ENCODE measurements around the gene ATXN10.
"Not testable (repeated sequence)": the region's sequence is repeated elsewhere in the genome, so short reads cannot be mapped to it uniquely, and the experiment has no call there.

The ATXN10 gene

DNA sequence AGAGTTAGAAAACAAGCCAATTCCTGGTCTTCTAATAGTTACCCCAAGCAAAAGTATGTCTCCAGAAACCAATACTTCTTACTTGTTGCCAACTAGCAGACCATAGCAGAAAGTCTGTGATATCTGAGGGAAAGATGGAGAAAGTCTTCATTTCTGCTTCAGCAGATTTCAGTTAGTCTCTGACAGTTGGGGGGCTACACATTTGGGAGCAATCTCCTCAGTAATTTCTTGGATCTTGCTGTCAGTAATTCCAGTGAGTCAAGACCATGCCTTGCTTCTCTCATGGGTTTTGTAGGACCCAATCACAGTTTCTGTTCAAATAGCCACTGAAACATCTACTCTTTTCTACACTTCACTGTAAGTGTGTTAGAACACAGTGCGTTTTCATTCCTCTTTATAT lies 118.8 kb downstream of the ATXN10 start:
- Mint-ChIP-seq H3K4me3 (no peak overlapping the region), H3K27me3 (no peaks in the 10 kb centered on the region), H3K27ac (no peak overlapping the region), H3K4me1 (ENCODE audit: low read depth) (no peaks in the 10 kb centered on the region), H3K36me3 (ENCODE audit: low read depth) (peaks cover 34% of the 10 kb centered on the region), H3K9me3 (peaks cover 25% of the 10 kb centered on the region)
- intact Hi-C loops (cut with micrococcal nuclease): no loop called here

DNA sequence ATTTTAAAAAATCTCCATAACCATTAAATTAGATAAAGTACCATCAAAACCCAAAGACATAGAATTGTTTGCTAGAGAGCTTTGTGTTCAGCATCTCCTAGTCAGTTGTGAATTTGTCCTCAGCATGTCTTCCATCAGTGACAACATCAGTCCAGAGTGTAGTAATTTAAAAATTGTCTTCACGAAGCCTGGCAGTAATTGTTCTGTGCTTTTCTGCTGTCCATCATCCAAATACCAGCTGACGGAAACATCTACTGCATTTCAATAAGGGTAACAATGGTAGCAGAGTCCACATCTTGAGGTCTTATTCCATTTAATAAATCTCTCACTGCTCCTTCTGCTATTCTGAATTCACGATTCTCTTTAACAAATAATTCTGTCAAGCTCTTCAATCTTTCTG lies 121.5 kb downstream of the ATXN10 start:
- intact Hi-C loops (cut with micrococcal nuclease): no loop called here
- H3K4me1 Mint-ChIP-seq (ENCODE audit: low read depth): no peaks in the 10 kb centered on the region
- H3K36me3 Mint-ChIP-seq (ENCODE audit: low read depth): peaks cover 57% of the 10 kb centered on the region
- H3K4me3 Mint-ChIP-seq: no peak overlapping the region
- peaks cover 52% of the 10 kb centered on the region for H3K9me3 Mint-ChIP-seq
- H3K27me3 Mint-ChIP-seq: no peaks in the 10 kb centered on the region
- no peak overlapping the region for H3K27ac Mint-ChIP-seq

DNA sequence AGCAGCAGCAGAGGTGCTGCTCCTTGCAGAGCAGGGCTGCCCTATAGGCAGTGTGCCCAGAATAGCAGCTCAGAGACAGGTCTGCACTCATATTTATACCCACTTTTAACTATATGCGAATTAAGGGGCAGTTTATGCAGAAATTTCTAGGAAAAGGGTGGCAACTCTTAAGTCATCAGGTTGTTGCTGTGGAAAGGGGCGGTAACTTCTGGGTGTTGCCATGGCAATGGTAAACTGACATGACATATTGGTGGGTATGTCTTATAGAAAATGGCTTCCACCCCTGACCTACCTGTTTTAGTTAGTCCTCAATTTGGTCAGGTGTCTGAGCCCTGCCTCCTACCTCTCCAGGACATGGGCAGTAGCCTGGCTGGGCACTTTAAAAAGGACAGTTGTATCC lies 122.3 kb downstream of the ATXN10 start:
- Mint-ChIP-seq H3K36me3 (ENCODE audit: low read depth) (peaks cover 58% of the 10 kb centered on the region), H3K27me3 (no peaks in the 10 kb centered on the region), H3K27ac (no peak overlapping the region), H3K9me3 (peaks cover 60% of the 10 kb centered on the region), H3K4me1 (ENCODE audit: low read depth) (no peaks in the 10 kb centered on the region), H3K4me3 (no peak overlapping the region)
- intact Hi-C loops (cut with micrococcal nuclease): no loop called here

DNA sequence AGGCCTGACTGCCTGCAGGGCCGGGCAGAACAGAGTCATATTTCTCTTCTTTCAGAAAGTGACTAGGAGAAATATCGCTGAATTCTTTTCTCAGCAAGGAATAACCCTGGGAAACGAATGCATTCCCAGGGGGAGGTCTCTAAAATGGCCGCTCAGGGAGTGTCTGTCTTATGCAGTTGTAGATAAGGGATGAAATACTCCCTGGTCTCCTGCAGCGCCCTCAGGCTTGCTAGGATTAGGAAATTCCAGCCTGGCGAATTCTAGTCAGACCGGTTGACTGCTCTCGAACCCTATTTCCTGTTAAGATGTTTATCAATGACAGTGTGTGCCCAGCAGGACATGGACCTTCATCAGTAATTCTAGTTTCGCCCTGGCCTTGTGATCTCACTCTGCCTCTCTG lies 124.4 kb downstream of the ATXN10 start:
- Mint-ChIP-seq H3K9me3 (peaks cover 60% of the 10 kb centered on the region), H3K36me3 (ENCODE audit: low read depth) (peaks cover 63% of the 10 kb centered on the region)
- intact Hi-C loops (cut with micrococcal nuclease); H3K27me3 Mint-ChIP-seq; H3K4me1 Mint-ChIP-seq (ENCODE audit: low read depth); H3K4me3 Mint-ChIP-seq; H3K27ac Mint-ChIP-seq: not testable (repeated sequence)

DNA sequence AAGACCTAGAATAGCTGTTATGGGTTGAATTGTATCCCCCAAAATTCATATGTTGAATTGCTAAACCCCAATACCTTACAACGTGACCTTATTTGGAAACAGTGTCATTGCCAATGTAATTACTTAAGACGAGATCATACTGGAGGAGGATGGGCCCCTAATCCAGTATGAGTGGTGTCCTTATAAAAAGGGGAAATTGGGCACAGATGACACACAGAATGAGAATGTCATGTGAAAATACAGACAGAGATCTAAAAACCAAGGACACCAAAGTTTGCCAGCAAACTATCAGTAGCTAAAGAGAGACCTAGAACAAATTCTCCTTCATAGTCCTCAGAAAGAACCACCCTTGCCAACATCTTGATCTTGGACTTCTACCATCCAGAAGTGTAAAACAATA lies 127.7 kb downstream of the ATXN10 start:
- Mint-ChIP-seq H3K4me1 (ENCODE audit: low read depth) (no peaks in the 10 kb centered on the region), H3K27me3 (no peaks in the 10 kb centered on the region), H3K27ac (no peak overlapping the region), H3K9me3 (peaks cover 47% of the 10 kb centered on the region), H3K4me3 (no peak overlapping the region), H3K36me3 (ENCODE audit: low read depth) (peaks cover 56% of the 10 kb centered on the region)
- intact Hi-C loops (cut with micrococcal nuclease): no loop called here

DNA sequence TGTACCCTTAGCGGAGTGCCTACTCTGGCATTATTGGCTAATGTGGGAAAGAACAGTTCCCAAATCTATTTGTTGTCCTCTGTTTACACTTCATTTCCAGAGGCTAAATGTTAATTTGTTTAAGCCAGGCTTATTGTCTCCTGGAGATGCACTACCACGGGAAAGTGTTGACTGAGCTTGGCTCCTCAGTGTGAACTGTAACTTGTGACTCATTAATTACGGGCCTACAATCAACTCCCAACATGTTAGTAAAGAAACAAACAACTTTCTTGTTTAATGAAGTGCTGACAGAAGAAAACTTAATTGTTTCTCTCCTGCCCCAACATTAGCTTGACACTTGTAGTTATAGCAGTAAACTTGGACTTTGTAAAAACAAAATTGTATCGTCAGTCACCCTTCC lies 130.4 kb downstream of the ATXN10 start:
- H3K9me3 Mint-ChIP-seq: peaks cover 19% of the 10 kb centered on the region
- no peaks in the 10 kb centered on the region for H3K27me3 Mint-ChIP-seq
- intact Hi-C loops (cut with micrococcal nuclease): no loop called here
- H3K4me3 Mint-ChIP-seq: no peak overlapping the region
- peaks cover 4% of the 10 kb centered on the region for H3K4me1 Mint-ChIP-seq (ENCODE audit: low read depth)
- peaks cover 31% of the 10 kb centered on the region for H3K36me3 Mint-ChIP-seq (ENCODE audit: low read depth)
- no peak overlapping the region for H3K27ac Mint-ChIP-seq

DNA sequence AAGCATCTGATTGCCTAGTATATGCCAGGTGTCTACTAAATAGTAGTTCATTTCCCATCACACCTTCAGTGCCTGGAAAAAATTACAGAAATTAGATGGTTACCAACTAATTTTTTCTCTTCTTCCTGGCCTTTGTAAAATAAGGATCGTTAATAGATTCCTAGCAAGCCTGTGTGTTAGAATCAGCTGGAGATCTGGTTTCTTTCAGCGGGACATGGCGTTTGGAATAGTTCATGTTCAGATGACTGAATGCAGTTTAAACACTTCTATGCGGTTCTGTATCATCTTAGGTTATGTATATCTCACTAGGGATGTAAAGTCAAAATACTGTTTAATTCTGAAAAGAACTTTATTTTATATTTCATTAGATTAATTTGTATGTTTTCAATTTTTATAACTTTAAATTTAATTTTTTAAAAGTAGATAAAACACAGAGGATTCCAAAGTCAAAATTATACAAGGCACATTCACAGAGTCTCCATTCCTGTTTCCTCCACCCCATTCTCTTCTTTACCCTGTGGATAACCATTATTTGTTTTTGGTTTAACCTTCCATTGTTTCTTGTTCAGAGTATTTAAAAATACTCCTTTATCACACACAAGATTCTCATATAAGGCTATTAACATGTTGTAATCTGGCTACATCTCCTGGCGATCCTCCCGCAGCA lies 132.8 kb downstream of the ATXN10 start:
- Mint-ChIP-seq H3K4me1 (ENCODE audit: low read depth) (peaks cover 4% of the 10 kb centered on the region), H3K4me3 (no peak overlapping the region), H3K27me3 (no peaks in the 10 kb centered on the region), H3K27ac (no peak overlapping the region), H3K9me3 (no peaks in the 10 kb centered on the region), H3K36me3 (ENCODE audit: low read depth) (peaks cover 34% of the 10 kb centered on the region)
- intact Hi-C loops (cut with micrococcal nuclease): no loop called here

DNA sequence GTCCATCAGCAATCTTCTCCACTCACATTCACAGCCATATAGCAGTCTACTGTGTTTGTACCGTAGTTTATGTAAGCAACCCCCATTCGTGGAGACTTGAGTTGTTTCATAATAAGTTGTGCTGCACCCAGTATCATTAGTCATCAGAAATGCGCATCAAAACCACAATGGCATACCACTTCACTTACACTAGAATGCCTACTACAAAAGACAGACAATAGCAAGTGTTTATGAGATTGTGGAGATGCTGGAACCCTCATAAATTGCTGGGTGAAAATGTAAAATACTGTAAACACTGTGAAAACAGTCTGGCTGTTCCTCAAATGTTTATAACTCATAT lies 133.3 kb downstream of the ATXN10 start:
- intact Hi-C loops (cut with micrococcal nuclease): no loop called here
- no peak overlapping the region for H3K27ac Mint-ChIP-seq
- H3K4me1 Mint-ChIP-seq (ENCODE audit: low read depth): peaks cover 4% of the 10 kb centered on the region
- H3K9me3 Mint-ChIP-seq: no peaks in the 10 kb centered on the region
- no peak overlapping the region for H3K4me3 Mint-ChIP-seq
- no peaks in the 10 kb centered on the region for H3K27me3 Mint-ChIP-seq
- peaks cover 34% of the 10 kb centered on the region for H3K36me3 Mint-ChIP-seq (ENCODE audit: low read depth)

DNA sequence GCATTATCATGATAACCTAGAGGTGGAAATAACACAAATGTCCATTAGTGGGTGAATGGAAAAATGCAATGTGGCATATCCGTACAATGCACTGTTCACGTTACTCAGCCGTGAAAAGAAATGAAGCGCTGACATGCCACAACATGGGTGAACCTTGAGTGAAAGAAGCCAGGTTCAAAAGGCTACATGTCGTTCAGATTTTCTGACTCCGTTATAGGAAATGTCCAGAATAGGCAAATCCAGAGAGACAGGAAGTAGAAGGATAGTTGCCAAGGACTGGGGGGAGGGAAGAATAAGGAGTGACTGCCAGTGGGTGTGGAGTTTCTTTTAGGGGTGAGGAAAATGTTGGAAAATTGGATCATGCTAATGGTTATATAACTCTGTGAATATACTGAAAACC lies 133.8 kb downstream of the ATXN10 start:
- Mint-ChIP-seq H3K4me3 (no peak overlapping the region), H3K4me1 (ENCODE audit: low read depth) (peaks cover 4% of the 10 kb centered on the region), H3K9me3 (no peaks in the 10 kb centered on the region), H3K27me3 (no peaks in the 10 kb centered on the region), H3K36me3 (ENCODE audit: low read depth) (peaks cover 34% of the 10 kb centered on the region), H3K27ac (no peak overlapping the region)
- intact Hi-C loops (cut with micrococcal nuclease): no loop called here

DNA sequence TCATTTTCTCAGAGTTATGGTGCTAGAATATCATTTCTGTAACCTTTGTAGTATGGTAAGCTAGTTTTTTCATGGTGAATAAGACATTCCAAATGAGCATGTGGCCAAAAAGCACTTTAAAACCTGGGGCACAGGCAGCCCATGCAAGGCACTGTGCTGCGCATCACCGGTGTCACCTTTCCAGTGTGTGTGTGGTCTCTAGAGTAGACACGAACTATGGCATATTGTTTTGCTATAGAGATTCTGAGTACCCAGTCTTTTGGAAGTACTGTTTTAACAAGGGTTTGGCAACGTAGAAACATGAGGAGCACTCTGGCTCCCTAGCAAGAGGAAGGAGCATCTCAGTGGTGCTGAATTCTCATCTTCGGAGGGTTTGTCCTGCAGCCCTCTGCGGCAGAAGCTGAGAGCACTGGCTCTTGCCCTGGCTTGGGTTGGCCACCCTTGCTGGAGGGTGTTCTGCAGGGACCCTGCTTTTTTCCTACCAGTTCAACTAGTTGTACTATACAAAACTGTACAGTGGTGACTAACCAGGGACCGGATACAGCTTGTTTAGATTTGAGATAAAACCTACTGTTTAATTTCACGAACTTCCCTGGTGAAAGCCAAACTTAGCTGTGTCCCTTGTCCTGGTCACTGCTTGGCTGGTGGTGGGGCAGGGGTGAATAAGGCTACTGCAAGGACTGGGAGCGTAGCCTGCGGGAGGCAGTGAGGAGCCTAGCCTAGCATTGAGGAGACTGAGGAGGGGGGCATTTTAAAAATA lies 135.7 kb downstream of the ATXN10 start:
- Mint-ChIP-seq H3K27ac (no peak overlapping the region), H3K9me3 (no peaks in the 10 kb centered on the region), H3K4me1 (ENCODE audit: low read depth) (peaks cover 4% of the 10 kb centered on the region), H3K36me3 (ENCODE audit: low read depth) (peaks cover 38% of the 10 kb centered on the region), H3K4me3 (no peak overlapping the region), H3K27me3 (no peaks in the 10 kb centered on the region)
- intact Hi-C loops (cut with micrococcal nuclease): no loop called here

DNA sequence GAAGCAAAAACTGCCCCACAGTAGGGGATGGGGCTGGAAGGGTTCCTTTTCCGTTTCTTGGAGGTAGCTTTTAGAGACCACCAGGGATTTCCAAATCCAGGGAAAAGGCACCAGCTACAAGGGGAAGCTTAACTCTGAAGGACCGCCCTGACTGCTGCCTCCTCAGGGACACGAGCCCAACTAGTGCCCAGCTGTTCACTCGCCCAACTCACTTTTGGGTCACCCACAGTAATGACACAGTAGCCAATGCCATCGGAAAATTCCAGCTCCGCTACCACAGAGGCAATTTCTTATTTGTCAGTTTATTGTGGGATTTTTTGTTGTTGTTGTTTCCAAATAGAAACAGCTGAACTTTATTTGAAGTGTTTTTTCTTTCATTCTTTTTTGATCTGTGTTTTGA lies 141.3 kb downstream of the ATXN10 start:
- H3K4me1 Mint-ChIP-seq (ENCODE audit: low read depth): no peaks in the 10 kb centered on the region
- H3K4me3 Mint-ChIP-seq: no peak overlapping the region
- intact Hi-C loops (cut with micrococcal nuclease): no loop called here
- H3K36me3 Mint-ChIP-seq (ENCODE audit: low read depth): peaks cover 60% of the 10 kb centered on the region
- H3K27ac Mint-ChIP-seq: no peak overlapping the region
- H3K9me3 Mint-ChIP-seq: no peaks in the 10 kb centered on the region
- H3K27me3 Mint-ChIP-seq: no peaks in the 10 kb centered on the region

DNA sequence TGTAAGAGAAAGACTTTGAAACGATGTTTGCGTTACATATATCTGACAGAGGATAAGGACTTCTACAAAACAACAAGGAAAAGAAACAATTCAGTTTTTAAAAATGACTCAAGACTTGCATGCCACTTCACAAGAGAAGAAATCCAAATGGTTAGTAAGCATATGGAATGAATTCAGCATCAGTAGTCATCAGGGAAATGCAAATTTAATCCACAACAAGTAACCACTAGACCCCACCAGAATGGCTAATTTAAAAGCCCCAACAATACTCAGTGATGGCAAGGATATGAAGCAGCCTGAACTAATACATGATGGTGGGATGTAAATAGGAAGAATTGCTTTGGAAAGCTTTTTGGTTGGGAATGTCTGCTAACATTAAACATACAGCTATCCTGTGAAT lies 142.6 kb downstream of the ATXN10 start:
- H3K27me3 Mint-ChIP-seq: no peaks in the 10 kb centered on the region
- intact Hi-C loops (cut with micrococcal nuclease): no loop called here
- H3K36me3 Mint-ChIP-seq (ENCODE audit: low read depth): peaks cover 57% of the 10 kb centered on the region

DNA sequence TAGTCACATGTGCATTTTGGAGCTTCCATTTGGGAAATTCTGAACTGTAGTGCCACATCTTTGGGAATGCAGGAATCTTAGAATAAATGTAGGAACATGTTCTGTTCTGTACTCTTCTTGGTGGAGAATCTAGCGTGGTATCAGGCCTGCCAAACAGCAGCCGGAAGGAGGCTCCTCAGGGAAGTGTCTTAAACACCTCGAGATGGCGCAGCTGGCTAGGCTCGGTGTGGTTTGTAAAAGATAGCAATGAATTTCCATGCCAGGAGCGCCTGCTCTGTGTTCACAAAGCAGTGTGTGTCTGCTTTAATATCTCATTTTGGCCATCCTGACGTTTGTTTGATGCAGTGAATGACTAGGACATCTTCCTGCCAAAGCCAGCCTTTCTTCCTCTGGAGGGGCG lies 145.1 kb downstream of the ATXN10 start:
- no peaks in the 10 kb centered on the region for H3K9me3 Mint-ChIP-seq
- H3K27ac Mint-ChIP-seq: no peak overlapping the region
- no peaks in the 10 kb centered on the region for H3K27me3 Mint-ChIP-seq
- H3K4me3 Mint-ChIP-seq: no peak overlapping the region
- H3K36me3 Mint-ChIP-seq (ENCODE audit: low read depth): peaks cover 59% of the 10 kb centered on the region
- intact Hi-C loops (cut with micrococcal nuclease): no loop called here
- H3K4me1 Mint-ChIP-seq (ENCODE audit: low read depth): no peaks in the 10 kb centered on the region

More for the DNA sequence above, 142.6 kb downstream of the ATXN10 start:
- no peaks in the 10 kb centered on the region for H3K9me3 Mint-ChIP-seq
- no peak overlapping the region for H3K27ac Mint-ChIP-seq
- H3K4me3 Mint-ChIP-seq: no peak overlapping the region
- no peaks in the 10 kb centered on the region for H3K4me1 Mint-ChIP-seq (ENCODE audit: low read depth)

DNA sequence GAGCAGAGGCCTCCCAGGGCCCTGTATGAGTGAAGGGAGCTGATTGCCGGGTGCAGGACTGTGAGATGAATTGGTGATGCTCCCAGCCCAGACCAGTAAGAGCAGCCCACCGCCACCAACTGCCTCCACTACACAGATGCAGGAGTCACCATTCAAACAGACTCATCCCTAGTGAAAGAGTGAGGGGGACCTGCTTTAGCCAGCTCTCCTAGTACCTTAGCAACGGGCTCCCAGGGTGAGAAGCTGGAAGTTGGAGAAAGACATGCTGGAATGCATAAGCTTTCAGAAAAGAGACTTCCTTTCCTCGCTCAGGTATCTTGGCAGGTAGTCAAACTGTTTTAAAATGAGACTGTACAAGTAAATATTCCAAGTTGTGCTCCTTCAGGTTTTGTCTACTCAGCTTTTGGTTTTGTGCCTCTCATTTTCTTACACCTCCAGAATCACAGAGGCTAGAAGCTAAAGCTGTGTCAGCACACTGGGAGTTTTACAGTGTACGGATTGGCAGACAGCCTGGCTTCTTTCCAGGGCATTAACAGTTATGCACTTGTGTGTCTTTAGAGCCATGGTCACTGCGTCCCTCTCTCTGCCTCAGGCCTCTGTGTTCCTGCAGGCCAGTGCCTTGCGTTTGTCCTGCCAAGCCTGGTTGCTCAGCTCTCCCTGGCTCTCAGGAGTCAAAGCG lies 146.2 kb downstream of the ATXN10 start:
- Mint-ChIP-seq H3K4me3 (no peak overlapping the region), H3K27me3 (no peaks in the 10 kb centered on the region), H3K9me3 (no peaks in the 10 kb centered on the region), H3K27ac (no peak overlapping the region), H3K4me1 (ENCODE audit: low read depth) (no peaks in the 10 kb centered on the region), H3K36me3 (ENCODE audit: low read depth) (peaks cover 50% of the 10 kb centered on the region)
- intact Hi-C loops (cut with micrococcal nuclease): no loop called here

Data from dendritic cell treated with granulocyte-macrophage colony-stimulating factor and Interleukin-4, amounts not matched to agents 40 ng/mL and 50 ng/mL, for 4 days (primary cell).